HG02588 (cell line): ENCODE measurements around the gene RASGRF2.

ENCODE experiments used
- ATAC-seq: cut with Tn5 transposase; IDR thresholded peaks from one replicate; pipeline ENCODE4 v1.9.1; 2021; ENCODE audit warnings: mild to moderate bottlenecking, moderate library complexity; ENCODE audit not compliant: unreplicated experiment

RASGRF2 gene

DNA sequence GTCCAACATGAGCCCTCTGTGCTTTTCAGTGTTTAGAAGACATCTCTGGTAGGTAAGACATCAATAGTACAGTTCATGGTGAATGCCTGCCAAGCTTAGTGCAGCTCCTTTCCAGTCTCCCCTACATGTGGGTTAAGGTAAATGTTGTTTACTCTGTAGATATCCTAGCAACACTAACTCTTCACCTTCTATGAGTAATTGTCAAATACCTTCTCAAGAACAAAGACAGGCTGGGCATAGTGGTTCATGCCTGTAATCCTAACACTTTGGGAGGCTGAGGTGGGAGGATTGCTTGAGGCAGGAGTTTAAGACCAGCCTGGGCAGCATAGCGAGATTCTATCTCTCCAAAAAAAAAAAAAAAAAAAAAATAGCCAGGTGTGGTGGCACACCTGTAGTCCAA, 18.7 kb upstream of the RASGRF2 start:
- no peak for ATAC-seq

- no peak for ATAC-seq
Measured at GRCh38 chr5:80951366-80951765, 8.8 kb upstream of the RASGRF2 start.

- no peak for ATAC-seq
Measured at GRCh38 chr5:80953587-80953986, 6.6 kb upstream of the RASGRF2 start.

DNA sequence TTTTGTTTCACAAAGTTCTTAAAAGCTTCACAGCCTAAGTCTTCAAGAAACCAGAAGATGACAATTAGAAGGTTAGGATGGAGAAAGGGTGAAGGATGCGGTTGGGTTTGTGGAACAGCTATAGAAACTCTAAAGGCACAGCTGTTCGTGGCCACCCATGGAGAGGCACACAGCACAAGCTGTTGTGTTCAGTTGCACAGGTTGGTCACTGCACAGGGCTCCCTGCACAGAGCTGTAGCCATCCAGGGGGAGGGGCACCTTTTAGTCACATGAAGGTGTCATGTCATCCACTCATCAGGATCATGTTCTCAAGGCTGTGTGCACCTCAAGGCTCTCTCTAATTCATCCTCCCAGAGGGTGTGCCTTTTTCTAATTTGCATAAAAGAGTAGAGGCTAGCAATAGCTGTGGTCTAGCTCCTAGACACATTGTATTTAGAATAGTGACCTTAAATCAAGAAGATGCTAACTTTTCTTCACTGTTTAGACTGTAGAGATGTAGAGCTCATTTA, 5.0 kb upstream of the RASGRF2 start:
- ATAC-seq = no peak

DNA sequence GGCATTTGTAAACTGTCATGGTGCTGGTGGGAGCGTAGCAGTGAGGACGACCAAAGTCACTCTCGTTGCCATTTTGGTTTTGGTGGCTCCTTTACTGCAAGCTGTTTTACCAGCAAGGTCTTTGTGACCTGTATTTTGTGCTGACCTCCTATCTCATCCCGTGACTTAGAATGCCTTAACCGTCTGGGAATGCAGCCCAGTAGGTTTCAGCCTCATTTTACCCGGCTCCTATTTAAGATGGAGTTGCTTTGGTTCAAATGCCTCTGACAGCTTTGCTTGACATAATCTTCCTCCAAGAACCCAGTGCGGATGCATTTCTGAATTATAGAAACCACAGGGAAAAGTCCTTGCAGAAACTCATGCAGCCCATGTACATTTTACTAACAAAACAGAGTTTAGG, 3.9 kb upstream of the RASGRF2 start:
- ATAC-seq = no peak

GRCh38 chr5:80957031-80957761, 3.0 kb upstream of the RASGRF2 start:
- no peak for ATAC-seq

DNA sequence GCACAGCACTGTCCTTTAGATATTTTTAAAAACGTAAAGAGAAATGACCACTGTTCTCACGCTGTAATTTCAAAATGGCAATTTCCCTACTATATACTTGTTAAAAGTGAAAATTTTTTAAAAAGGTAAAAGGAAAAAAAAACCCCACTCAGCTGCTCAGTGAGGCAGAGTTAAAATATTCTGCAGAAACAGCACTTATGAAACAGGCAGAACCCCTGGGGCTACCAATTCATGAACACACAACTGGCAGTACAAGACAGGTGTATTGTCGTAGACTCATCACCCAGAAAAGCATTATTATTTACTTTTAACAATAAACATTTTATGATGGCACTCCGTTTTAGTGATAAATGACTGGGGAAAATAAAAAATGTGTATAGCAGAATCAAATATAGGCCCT, 1.5 kb upstream of the RASGRF2 start:
- no peak for ATAC-seq

- no peak for ATAC-seq
Measured at GRCh38 chr5:80959138-80959537, 1.0 kb upstream of the RASGRF2 start.

DNA sequence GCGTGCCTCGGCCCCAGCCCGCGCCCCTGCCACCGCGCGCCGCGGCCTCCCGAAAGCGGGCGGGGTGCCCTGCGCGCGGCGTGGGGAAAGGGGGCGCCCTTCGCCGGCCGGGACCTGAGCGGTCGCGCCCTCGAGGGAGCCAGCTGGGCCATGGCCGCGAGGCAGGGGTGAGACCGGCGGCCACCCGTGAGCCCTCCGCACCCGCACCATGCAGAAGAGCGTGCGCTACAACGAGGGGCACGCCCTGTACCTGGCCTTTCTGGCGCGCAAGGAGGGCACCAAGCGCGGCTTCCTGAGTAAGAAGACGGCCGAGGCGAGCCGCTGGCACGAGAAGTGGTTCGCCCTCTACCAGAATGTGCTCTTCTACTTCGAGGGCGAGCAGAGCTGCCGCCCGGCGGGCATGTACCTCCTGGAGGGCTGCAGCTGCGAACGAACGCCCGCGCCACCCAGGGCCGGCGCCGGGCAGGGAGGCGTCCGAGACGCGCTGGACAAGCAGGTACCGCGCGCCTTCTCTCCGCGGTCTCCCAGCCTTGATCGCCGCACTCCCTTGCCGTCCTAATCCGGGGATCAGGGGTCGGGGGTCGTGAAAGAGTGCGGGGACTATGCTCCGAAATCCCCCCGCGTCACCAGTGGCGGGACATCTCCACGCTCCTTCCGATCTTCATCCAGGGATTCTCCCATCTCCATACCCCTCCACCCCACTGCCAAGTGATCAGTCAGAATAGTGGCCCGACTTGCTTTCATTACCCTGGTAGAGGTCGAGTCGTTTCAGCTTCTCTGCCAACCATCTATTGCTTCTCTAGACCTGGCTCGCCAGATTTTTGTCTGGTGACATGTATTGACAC, 590 bp downstream of the RASGRF2 start:
- no peak for ATAC-seq

DNA sequence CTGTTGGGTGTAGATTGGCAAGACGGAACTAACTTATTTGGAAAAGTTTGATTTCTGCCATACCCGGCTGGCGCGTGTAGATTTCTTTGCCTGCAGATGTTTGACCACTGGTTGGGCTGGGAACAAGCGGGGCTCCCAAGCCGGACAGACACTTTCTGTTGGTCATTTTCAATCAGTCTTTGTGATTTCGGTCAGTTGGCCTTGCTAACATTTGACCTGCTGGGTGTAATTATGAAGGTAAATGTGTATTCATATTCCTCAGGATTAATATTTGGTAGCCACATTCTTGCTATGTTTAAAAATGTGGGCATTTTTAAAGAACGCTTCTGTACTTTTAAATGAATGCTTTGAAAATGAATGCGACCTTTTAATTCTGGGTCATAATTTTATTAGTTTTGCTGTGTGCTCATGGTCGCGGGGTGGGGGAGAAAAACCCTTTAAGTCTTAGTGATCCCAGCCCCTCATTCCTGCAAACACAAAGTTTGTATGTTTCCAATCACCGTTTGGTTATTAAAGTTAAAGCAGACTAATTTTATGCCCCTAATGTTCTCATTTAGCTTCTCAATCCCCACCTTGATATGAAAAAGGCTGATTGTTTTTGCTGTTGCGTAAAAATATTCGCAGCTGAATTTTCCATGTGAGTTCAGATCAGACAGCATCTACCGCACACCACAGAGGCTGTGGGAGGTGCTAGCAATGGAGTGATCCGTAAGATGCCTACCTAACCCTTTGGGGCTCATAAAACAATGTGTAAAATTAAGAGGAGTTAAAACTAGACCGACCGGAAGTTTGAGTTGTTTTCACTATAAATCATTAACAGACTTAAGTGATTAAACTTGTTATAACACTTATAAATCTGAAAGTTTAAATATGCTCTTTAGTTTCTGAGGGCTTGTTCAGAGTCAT, 1.5 kb downstream of the RASGRF2 start:
- ATAC-seq = no peak

DNA sequence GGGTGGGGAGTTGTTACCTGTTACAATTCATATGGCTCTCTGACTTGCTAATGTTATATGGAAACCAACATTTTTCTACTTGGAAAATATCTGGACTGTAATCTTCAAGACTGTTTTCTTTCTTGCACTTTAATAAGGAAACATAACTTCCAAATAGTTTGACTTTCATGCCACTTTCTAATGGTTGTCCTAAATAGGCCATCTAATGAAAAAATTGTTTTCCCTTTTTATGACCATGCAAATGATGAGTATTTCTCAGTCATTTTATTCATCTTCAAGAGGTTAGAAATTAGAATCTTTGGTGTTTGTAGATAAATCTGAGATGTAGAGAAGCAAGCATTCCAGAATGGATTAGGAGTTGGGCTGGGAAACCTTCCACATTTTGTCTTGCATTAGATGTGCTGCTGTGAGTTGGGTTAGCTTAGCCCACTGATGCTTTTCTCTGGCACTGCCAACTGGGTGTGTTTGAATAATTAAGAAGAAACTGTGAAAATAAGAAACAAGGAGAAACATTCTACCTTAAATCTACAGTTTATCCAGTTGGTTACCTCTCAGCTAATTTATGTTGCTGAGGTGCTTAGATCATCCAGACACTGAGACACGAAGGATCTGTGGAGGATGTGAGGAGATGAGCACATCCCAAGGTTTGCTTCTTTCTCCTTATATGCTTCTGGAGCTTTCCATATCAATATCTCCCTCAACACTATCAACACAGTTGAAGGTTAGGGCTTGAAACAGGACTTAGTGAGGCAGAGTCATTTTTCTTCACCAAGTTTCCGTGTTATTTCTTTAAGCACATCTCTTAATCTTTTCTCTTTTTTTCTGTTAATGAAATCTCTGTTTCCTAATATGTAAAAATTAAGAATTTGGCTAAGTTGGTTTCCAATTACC, 2.7 kb downstream of the RASGRF2 start:
- ATAC-seq = no peak

- ATAC-seq = no peak
Measured at GRCh38 chr5:80963521-80963895, 3.3 kb downstream of the RASGRF2 start.

- ATAC-seq = no peak
Measured at GRCh38 chr5:80963966-80964481, 3.9 kb downstream of the RASGRF2 start.

DNA sequence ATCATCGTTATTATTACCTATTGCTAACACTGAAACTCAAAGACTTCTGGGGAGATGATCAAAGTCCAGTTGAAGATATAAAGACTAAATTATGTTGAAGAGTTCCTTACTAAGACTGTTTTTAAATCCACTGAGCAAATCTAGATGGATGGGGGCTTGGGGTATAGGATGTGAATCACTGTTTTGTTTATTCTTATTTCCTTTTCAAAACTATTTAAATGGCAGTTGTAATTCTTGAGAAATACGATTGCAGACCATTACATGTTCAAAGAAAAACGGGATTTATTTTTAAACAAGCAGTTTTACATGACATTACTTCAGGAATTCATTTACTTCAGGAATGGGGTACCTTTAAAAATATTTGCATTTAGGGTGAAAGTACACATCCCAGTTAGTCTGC, 4.3 kb downstream of the RASGRF2 start:
- no peak for ATAC-seq

DNA sequence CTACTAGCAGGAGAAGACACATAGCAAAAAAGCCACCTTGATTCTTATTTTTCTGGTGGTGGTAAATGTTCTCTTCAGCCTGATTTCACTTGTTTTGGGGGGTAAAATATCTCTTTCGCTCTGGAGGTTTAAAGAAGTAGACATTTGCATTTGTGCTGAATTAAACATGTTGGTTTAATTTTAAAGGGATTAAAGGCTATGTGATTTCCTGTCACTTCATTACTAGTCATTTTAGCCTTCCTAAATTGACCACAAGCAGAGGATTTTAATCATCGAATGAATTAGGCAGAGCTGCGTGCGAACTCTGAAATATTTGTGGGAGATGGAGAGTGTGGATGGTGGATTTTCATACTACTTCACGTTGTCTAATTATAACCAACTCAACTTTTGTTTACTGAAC, 4.8 kb downstream of the RASGRF2 start:
- ATAC-seq = no peak

DNA sequence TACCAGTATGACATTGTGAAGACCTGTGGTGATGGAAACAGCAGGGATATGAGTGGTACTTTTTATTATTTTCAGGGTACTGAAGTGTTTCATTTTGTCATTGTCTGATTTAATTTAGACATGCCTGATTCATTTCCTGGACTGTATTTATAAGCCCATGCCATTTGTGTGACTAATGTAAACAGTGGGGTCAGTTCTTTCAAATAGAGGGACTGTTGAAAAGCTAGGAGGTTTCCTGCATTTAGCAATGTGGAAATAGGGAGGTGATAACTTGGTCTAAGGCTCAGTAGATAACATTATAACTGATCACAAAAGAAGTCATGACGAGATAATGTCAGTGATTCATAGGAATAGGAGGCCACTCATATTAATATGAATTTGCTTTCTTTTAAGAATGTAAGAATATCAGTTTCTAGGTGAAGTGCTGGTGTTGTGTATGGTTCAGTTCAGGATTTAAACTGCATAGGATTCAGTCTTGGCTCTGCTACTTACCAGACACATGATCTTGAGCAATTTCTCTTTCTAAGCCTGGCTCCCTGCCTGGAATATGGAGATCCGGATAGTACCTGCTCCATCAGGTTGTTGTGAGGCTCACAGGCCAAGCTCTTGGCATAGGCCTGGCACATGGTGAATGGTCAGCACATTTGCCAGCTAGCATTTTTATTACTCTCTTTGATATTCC, 7.5 kb downstream of the RASGRF2 start:
- no peak for ATAC-seq

- no peak for ATAC-seq
Measured at GRCh38 chr5:80973027-80973426, 12.9 kb downstream of the RASGRF2 start.

- ATAC-seq = no peak
Measured at GRCh38 chr5:80975065-80975464, 14.9 kb downstream of the RASGRF2 start.

GRCh38 chr5:80976985-80977384, 16.8 kb downstream of the RASGRF2 start:
- ATAC-seq = no peak
